WERI-Rb-1 (cell line): ENCODE results near the gene MAB21L3.

ENCODE experiments used
- DNase-seq: peaks from one replicate; pipeline ENCODE4 v3.0.0-alpha.2; 2020
- H3K27ac ChIP-seq: fragments of 250-450 bp; sonication (Bioruptor Pico); 2 replicates; pipeline ENCODE4 v1.5.1; 2020; ENCODE audit warnings: mild to moderate bottlenecking, moderate library complexity
- H3K27me3 ChIP-seq: fragments of 250-450 bp; sonication (Bioruptor Pico); 2 replicates; pipeline ENCODE4 v1.5.1; 2021; ENCODE audit warnings: mild to moderate bottlenecking, low read depth, moderate library complexity; ENCODE audit not compliant: insufficient read depth, severe bottlenecking
- H3K36me3 ChIP-seq: fragments of 250-450 bp; sonication (Bioruptor Pico); 2 replicates; pipeline ENCODE4 v1.5.1; 2020; ENCODE audit warnings: mild to moderate bottlenecking, moderate library complexity
- H3K4me3 ChIP-seq: 2 replicates; pipeline ENCODE4 v1.5.1; 2011; ENCODE audit warnings: low read depth, mild to moderate bottlenecking, control low read depth, low read length
- H3K9me3 ChIP-seq: fragments of 250-450 bp; sonication (Bioruptor Pico); 2 replicates; pipeline ENCODE4 v1.5.1; 2021; ENCODE audit warnings: mild to moderate bottlenecking, moderate library complexity; ENCODE audit not compliant: severe bottlenecking
- TF ChIP-seq, protein P1 (sequence below): IDR thresholded peaks from 2 replicates; pipeline ENCODE4 v1.5.1; 2011; ENCODE audit warnings: low read depth, mild to moderate bottlenecking, control low read depth, inconsistent platforms, low read length

The MAB21L3 gene

DNA sequence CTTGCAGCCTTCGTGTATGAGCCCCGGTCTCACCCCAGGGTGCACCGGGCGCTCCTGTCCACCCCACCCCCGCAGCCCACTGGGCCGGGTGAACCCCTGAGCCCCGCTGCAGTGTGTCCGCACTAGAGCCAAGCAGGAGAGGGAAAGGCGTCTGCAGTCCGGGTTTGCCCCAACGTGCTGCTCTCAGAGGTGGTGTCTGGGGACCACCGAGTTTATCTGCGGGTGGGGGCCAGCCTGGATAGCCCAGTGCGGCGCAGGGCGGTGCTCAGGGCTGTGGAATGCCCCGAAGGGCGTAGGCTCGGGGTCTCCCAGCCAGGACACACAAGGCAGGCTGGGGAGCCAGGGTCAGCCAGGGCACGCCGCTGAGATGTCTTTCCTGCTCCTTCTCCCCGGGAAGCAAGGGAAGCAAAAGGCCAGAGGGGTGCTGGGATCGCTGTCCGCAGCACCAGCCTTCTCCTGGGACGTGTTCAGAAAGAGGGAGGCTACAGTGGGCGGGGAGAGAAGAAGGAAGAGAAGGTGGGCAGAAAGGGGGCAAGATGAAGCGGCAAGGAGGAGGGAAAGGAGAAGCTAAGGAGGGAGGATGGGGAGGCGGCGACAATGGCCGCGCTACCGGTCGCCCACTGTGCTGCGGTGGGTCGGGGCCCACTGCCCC lies 56.6 kb downstream of the MAB21L3 start:
- TF ChIP-seq, protein P1, sequence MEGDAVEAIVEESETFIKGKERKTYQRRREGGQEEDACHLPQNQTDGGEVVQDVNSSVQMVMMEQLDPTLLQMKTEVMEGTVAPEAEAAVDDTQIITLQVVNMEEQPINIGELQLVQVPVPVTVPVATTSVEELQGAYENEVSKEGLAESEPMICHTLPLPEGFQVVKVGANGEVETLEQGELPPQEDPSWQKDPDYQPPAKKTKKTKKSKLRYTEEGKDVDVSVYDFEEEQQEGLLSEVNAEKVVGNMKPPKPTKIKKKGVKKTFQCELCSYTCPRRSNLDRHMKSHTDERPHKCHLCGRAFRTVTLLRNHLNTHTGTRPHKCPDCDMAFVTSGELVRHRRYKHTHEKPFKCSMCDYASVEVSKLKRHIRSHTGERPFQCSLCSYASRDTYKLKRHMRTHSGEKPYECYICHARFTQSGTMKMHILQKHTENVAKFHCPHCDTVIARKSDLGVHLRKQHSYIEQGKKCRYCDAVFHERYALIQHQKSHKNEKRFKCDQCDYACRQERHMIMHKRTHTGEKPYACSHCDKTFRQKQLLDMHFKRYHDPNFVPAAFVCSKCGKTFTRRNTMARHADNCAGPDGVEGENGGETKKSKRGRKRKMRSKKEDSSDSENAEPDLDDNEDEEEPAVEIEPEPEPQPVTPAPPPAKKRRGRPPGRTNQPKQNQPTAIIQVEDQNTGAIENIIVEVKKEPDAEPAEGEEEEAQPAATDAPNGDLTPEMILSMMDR = no peak
- Histone ChIP-seq H3K4me3 (no peak overlapping the region), H3K36me3 (no peaks in the 10 kb centered on the region), H3K27me3 (no peaks in the 10 kb centered on the region), H3K9me3 (no peaks in the 10 kb centered on the region), H3K27ac (no peak overlapping the region)
- DNase-seq = no peak

GRCh38 chr1:116168277-116169032 lies 57.3 kb downstream of the MAB21L3 start:
- Histone ChIP-seq H3K9me3 (no peaks in the 10 kb centered on the region), H3K27ac (no peak overlapping the region), H3K36me3 (no peaks in the 10 kb centered on the region), H3K27me3 (no peaks in the 10 kb centered on the region), H3K4me3 (no peak overlapping the region)
- TF ChIP-seq, protein P1 = no peak
- no peak for DNase-seq

DNA sequence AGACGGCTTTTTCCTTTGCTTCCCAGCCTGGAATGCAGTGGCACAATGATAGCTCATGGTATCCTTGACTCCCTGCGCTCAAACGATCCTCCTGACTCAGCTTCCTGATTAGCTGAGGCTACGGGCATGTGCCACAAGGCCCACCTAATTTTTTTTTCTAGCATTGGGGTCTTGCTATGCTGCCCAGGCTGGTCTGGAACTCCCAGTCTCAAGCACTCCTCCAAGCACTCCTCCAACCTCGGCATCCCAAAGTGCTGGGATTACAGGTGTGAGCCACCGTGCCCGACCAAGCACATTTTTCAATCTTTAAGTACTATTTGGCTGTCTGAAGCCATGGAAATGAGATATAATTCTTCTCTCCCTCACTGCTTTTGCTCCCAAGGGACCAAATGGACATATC lies 58.7 kb downstream of the MAB21L3 start:
- Histone ChIP-seq H3K36me3 (no peaks in the 10 kb centered on the region), H3K4me3 (no peak overlapping the region), H3K9me3 (no peaks in the 10 kb centered on the region), H3K27me3 (no peaks in the 10 kb centered on the region), H3K27ac (no peak overlapping the region)
- DNase-seq = no peak
- TF ChIP-seq, protein P1 = no peak

GRCh38 chr1:116170721-116171589 lies 59.8 kb downstream of the MAB21L3 start:
- no peaks in the 10 kb centered on the region for H3K27me3 ChIP-seq
- TF ChIP-seq, protein P1 = no peak
- H3K9me3 ChIP-seq = no peaks in the 10 kb centered on the region
- H3K4me3 ChIP-seq = no peak overlapping the region
- DNase-seq = no peak
- H3K36me3 ChIP-seq = no peaks in the 10 kb centered on the region
- H3K27ac ChIP-seq = no peak overlapping the region

GRCh38 chr1:116172666-116173065 lies 61.5 kb downstream of the MAB21L3 start:
- Histone ChIP-seq H3K36me3 (no peaks in the 10 kb centered on the region), H3K27ac (no peak overlapping the region), H3K9me3 (no peaks in the 10 kb centered on the region), H3K27me3 (no peaks in the 10 kb centered on the region), H3K4me3 (no peak overlapping the region)
- no peak for DNase-seq
- TF ChIP-seq, protein P1 = no peak
